ENCODE measurements around the gene ATR. TPM values are rescaled to one million over a fixed set of nuclear protein-coding genes. Genes with fewer than 3 reads are reported as not detected.

Gene ATR
- total RNA-seq, 1 experiment from 2014 or later = 28.3 TPM

DNA sequence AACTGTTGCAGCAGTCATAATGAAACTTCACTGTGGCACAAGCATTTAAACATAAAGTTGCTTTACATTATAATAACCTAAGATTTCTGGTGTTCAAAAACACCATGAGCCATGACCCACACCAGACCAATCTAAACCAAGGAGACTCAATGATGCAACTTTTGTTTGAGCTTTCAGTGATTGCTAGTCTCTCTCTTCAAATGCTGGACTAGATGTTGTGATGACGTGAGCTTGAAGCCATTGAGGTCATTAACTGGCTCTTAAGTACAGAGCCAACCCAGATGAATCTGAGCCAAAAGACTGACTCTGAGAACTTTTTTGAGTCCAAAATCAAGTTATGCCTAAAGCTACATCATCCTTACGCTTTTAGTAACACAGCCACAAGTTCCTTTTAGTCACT, 36.5 kb downstream of the ATR start:
- no peaks in the 10 kb centered on the region for H3K4me1 ChIP-seq (ENCODE audit: insufficient read depth, low read length, poor library complexity, severe bottlenecking)
- CTCF ChIA-PET = no interaction called here
- intact Hi-C loops (cut with micrococcal nuclease; ENCODE audit: unreplicated experiment) = no loop called here
- H3K4me3 ChIP-seq (ENCODE audit: low read depth, low read length, poor library complexity, severe bottlenecking) = no peak overlapping the region
- H3K9me3 ChIP-seq (ENCODE audit: low read depth, low read length, poor library complexity, severe bottlenecking) = no peaks in the 10 kb centered on the region
- no peaks in the 10 kb centered on the region for H3K27me3 ChIP-seq (replicated peaks; ENCODE audit: insufficient read depth, low read depth, low read length, poor library complexity)
- H3K27ac ChIP-seq (ENCODE audit: low read depth, low read length, poor library complexity, severe bottlenecking) = no peak overlapping the region
- DNase-seq (ENCODE audit: low spot score) = no peak
- POLR2A ChIA-PET (ENCODE audit: low non-redundant PET) = no interaction called here
- no peaks in the 10 kb centered on the region for H3K36me3 ChIP-seq (ENCODE audit: insufficient read depth, low read length, poor library complexity, severe bottlenecking)
- no TSS peak for BruUV-seq (replicated peaks)
- no peak for TF ChIP-seq EZH2 (IDR thresholded peaks at IDR 0.05; ENCODE audit: borderline replicate concordance, low read depth, low read length, poor library complexity, severe bottlenecking)
- TF ChIP-seq, protein P1, sequence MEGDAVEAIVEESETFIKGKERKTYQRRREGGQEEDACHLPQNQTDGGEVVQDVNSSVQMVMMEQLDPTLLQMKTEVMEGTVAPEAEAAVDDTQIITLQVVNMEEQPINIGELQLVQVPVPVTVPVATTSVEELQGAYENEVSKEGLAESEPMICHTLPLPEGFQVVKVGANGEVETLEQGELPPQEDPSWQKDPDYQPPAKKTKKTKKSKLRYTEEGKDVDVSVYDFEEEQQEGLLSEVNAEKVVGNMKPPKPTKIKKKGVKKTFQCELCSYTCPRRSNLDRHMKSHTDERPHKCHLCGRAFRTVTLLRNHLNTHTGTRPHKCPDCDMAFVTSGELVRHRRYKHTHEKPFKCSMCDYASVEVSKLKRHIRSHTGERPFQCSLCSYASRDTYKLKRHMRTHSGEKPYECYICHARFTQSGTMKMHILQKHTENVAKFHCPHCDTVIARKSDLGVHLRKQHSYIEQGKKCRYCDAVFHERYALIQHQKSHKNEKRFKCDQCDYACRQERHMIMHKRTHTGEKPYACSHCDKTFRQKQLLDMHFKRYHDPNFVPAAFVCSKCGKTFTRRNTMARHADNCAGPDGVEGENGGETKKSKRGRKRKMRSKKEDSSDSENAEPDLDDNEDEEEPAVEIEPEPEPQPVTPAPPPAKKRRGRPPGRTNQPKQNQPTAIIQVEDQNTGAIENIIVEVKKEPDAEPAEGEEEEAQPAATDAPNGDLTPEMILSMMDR (conservative IDR thresholded peaks at IDR 0.05; ENCODE audit: low read depth, low read length) = no peak

DNA sequence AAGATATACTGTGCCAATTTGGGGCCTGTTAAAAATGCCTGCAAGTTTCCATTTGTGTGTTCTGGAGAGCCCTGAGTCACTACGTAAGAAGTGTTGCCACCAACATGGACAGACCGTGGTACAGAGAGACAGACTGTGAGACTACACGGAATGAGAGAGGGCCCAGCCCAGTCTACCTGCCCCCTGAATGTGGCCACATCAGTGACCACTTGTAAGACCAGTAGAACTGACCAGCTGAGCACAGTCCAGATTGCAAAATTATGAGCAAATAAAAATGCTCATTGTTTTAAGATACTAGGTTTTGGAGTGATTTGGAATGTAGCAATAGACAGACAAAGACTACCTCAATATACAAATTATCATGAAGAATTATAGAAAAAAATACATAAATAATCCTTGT, 42.0 kb downstream of the ATR start:
- no peak overlapping the region for H3K4me3 ChIP-seq (ENCODE audit: low read depth, low read length, poor library complexity, severe bottlenecking)
- no peak overlapping the region for H3K27ac ChIP-seq (ENCODE audit: low read depth, low read length, poor library complexity, severe bottlenecking)
- ChIA-PET POLR2A (ENCODE audit: low non-redundant PET) (no interaction called here), CTCF (no interaction called here)
- TF ChIP-seq EZH2 (IDR thresholded peaks at IDR 0.05; ENCODE audit: borderline replicate concordance, low read depth, low read length, poor library complexity, severe bottlenecking) = no peak
- TF ChIP-seq, protein P1 (conservative IDR thresholded peaks at IDR 0.05; ENCODE audit: low read depth, low read length) = no peak
- no peaks in the 10 kb centered on the region for H3K9me3 ChIP-seq (ENCODE audit: low read depth, low read length, poor library complexity, severe bottlenecking)
- BruUV-seq (replicated peaks) = no TSS peak
- DNase-seq (ENCODE audit: low spot score) = no peak
- intact Hi-C loops (cut with micrococcal nuclease; ENCODE audit: unreplicated experiment) = no loop called here
- no peaks in the 10 kb centered on the region for H3K27me3 ChIP-seq (replicated peaks; ENCODE audit: insufficient read depth, low read depth, low read length, poor library complexity)
- H3K36me3 ChIP-seq (ENCODE audit: insufficient read depth, low read length, poor library complexity, severe bottlenecking) = peaks cover 24% of the 10 kb centered on the region
- no peaks in the 10 kb centered on the region for H3K4me1 ChIP-seq (ENCODE audit: insufficient read depth, low read length, poor library complexity, severe bottlenecking)

- intact Hi-C loops (cut with micrococcal nuclease; ENCODE audit: unreplicated experiment) = no loop called here
- Histone ChIP-seq H3K27me3 (replicated peaks; ENCODE audit: insufficient read depth, low read depth, low read length, poor library complexity) (no peaks in the 10 kb centered on the region), H3K4me3 (ENCODE audit: low read depth, low read length, poor library complexity, severe bottlenecking) (no peak overlapping the region), H3K4me1 (ENCODE audit: insufficient read depth, low read length, poor library complexity, severe bottlenecking) (no peaks in the 10 kb centered on the region), H3K36me3 (ENCODE audit: insufficient read depth, low read length, poor library complexity, severe bottlenecking) (peaks cover 24% of the 10 kb centered on the region), H3K27ac (ENCODE audit: low read depth, low read length, poor library complexity, severe bottlenecking) (no peak overlapping the region), H3K9me3 (ENCODE audit: low read depth, low read length, poor library complexity, severe bottlenecking) (no peaks in the 10 kb centered on the region)
- no TSS peak for BruUV-seq (replicated peaks)
- no peak for DNase-seq (ENCODE audit: low spot score)
- no peak for TF ChIP-seq EZH2 (IDR thresholded peaks at IDR 0.05; ENCODE audit: borderline replicate concordance, low read depth, low read length, poor library complexity, severe bottlenecking)
- TF ChIP-seq, protein P1 (conservative IDR thresholded peaks at IDR 0.05; ENCODE audit: low read depth, low read length) = no peak
- ChIA-PET POLR2A (ENCODE audit: low non-redundant PET) (no interaction called here), CTCF (no interaction called here)
These were observed 44.0 kb downstream of the ATR start for GRCh38 chr3:142534543-142534942.
